Activated CD8-positive, alpha-beta memory T cell treated with anti-CD3 and anti-CD28 coated beads for 36 hours (primary cell): ENCODE results near the gene FGF8. TPM values are rescaled to one million over a fixed set of nuclear protein-coding genes. Genes with fewer than 3 reads are reported as not detected.

Experiments used
- CTCF ChIA-PET: fragments of 350-600 bp; sonication (Branson Sonifier 250); formaldehyde crosslinking; loops from one replicate; lab custom pipeline; 2021; ENCODE audit warnings: antibody characterized with exemption; lab: Charles Lee
- POLR2A ChIA-PET: fragments of 350-600 bp; sonication (Branson Sonifier 250); formaldehyde crosslinking; loops from one replicate; lab custom pipeline; 2021; ENCODE audit warnings: antibody characterized with exemption; lab: Charles Lee
- total RNA-seq, 2 experiments: library from RNA; stranded (reverse); gene quantifications; one replicate each; pipeline ENCODE4 v1.2.3, GENCODE V29; 2021

Gene FGF8
- total RNA-seq, 2 experiments from 2014 or later, result not detected

DNA sequence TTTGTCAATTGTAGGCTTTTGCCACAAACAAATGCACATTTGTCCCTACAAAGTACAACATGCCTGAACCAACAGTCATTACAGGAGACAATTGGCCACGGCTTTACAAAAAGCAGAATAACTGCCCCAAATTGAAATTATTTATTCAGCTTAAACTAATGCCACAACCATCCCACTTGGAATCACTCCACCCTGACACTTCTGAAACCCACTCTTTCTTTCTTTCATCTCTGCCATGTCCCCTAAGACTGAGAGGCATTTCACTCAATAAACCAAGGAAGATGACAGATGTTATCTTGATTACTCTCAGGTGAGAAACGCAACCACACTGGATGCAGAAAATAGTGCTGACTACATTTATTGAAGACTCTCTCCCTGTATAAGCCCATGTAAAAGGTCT lies 9.9 kb upstream of the FGF8 start:
- ChIA-PET POLR2A (no interaction called here), CTCF (interaction anchor here (1.2 kb wide), 1 partner anchor 55 kb away, joined by 3 read pairs; no protein-coding TSS in a partner anchor)

DNA sequence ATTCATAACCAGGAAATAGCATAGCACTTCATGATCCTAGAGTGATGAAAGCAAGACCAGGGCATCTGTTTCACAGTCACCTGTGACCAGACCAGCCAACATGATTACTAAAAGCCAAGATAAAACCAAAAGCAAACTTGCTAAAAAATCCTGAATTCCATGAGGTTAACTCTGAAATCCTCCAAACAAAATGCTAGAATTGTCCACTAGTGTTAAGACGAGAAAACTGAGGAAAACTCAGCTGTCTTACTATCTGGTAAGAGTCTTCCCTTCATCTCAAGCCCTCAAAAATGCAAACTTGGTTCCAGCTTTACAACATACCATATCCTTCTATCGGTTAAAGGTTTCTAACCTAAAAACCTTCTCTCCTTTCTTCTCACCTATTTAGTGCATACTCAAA lies 8.6 kb upstream of the FGF8 start:
- CTCF ChIA-PET, result interaction anchor here (1.0 to 5.1 kb wide), 3 partner anchors 20 to 182 kb away, joined by 3 to 32 read pairs (median 3); no protein-coding TSS in a partner anchor
- POLR2A ChIA-PET, result interaction anchor here (3.8 kb wide), 1 partner anchor 34 kb away, joined by 20 read pairs; the partner anchor contains the start of gene OGA

- CTCF ChIA-PET, result interaction anchor here (1.0 to 5.1 kb wide), 7 partner anchors 13 to 570 kb away, joined by 3 to 32 read pairs (median 3); no protein-coding TSS in a partner anchor
- POLR2A ChIA-PET, result interaction anchor here (1.0 to 3.8 kb wide), 4 partner anchors 32 to 196 kb away, joined by 3 to 20 read pairs (median 4); partner anchors contain the start of genes DPCD, OGA and POLL
These were observed 7.8 kb upstream of the FGF8 start for GRCh38 chr10:101783736-101784118.

DNA sequence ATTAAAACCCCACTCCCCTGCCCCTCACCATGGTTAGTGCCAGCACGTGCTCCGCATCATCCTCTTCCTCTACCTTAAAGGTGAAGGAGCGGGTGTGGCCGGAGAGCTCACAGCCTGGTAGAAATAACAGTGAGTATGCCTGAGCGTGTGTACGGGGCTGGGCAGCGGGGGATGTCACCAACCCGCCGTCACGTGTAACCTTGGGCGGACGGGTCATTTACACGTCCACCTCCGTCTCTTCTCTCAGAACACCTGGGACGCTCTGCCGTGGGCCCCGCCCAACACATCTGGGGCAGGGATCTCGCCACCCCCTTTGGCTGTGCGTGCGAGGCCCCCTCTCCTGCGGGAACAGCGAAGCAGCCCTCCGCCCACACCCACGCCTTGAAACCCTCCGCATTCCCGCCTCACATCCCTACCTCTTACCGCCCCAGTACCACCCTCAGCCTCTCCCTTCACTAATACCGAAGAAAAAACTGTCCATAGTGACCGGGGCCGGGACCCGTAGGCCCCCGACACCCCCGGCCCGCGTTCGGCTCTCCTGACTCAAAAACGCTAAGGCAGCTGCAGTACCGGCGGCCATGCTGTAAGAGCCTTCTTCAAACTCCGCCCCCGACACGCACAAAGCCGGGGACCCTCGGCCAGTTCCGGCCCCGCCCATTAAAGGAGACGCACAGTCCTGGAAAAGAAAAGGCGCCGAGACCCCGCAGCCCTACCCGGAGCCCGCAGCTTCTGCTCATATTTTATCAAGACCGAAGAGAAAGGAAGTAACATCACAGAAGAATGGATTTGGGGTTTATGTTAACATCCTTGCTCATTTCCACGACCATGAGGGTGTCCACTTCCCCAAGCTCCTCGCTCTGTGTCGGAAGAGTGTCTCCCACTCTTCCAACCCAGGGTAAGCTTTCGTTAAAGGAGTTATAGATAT lies 7.2 kb upstream of the FGF8 start, which contains the start of gene NPM3:
Gene NPM3, minus strand, starts transcription at position 636 of the 925 bp plus-strand sequence. Its CDS starts 56 bp downstream, at position 580.
- POLR2A ChIA-PET, result interaction anchor here (1.0 to 3.8 kb wide), 4 partner anchors 33 to 195 kb away, joined by 3 to 20 read pairs (median 4); partner anchors contain the start of genes DPCD, OGA and POLL

GRCh38 chr10:101781984-101782810 lies 6.3 kb upstream of the FGF8 start:
- POLR2A ChIA-PET, result interaction anchor here (3.8 kb wide), 1 partner anchor 36 kb away, joined by 20 read pairs; the partner anchor contains the start of gene OGA
- CTCF ChIA-PET, result interaction anchor here (0.6 to 5.1 kb wide), 15 partner anchors 11 to 643 kb away, joined by 3 to 32 read pairs (median 3); no protein-coding TSS in a partner anchor

More for the DNA sequence above, 7.2 kb upstream of the FGF8 start, which contains the start of gene NPM3:
- CTCF ChIA-PET, result interaction anchor here (0.6 to 5.1 kb wide), 11 partner anchors 13 to 865 kb away, joined by 3 to 32 read pairs (median 3); no protein-coding TSS in a partner anchor

DNA sequence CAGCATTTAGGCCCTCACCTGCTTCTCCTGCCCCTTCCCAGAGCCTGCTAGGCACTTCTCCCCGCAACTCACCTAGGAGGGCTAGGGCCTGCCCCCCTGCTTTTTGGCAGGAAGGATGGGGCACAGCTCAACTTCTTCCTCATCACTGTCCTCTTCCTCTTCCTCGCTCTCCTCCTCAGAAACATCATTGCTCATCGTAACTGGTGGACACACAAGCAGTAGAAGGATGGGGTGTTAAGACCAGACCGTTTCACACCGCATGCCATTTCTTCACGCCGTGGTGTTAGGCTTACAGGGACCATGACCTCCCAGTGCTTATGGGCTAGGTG lies 5.7 kb upstream of the FGF8 start:
- ChIA-PET POLR2A (interaction anchor here (3.8 kb wide), 1 partner anchor 37 kb away, joined by 20 read pairs; the partner anchor contains the start of gene OGA), CTCF (interaction anchor here (0.6 to 5.1 kb wide), 26 partner anchors 10 to 739 kb away, joined by 3 to 32 read pairs (median 4); no protein-coding TSS in a partner anchor)

DNA sequence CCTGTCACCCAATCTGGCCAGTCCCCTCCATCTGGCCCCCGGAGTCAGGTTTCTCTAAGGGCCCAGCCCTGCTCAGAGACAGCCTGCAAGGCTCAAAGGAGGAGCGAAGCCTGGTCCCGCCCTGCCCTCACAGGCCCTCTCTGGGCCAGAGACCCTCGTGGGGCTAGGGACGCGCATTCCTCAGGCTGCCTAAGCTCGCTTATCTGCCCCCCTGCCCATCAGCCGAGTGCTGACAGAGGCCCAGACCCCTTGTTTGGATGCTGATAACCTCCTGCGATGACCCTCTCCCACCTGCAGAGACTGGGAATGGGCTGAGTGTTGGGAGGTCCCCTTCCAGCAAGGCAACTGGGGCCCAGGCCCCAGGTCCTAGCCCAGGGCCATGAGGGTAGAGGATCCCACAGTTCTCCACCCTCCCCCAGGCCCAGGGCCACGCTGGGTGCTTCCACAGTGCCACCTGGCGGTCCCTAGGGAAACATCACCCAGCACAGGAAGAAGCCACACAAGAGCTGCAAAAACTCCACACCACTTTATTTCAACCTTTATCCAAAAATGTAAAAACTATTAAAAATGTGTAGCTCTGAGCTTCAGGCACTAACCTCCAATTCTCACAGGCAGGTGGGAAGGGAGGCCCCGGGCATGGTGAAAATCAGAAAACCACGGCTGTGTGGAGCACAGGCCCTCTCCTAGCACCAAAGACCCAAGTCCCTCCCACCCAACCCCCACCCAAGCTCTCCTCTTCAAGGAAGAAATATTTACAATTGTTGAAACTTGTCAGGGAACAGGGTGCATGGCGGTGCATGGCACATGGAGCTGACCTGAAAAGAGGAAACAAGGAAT lies 5.1 kb upstream of the FGF8 start:
- POLR2A ChIA-PET, result interaction anchor here (3.8 kb wide), 1 partner anchor 37 kb away, joined by 20 read pairs; the partner anchor contains the start of gene OGA
- CTCF ChIA-PET, result interaction anchor here (0.6 to 5.1 kb wide), 26 partner anchors 9 to 738 kb away, joined by 3 to 32 read pairs (median 4); no protein-coding TSS in a partner anchor

GRCh38 chr10:101780187-101780817 lies 4.4 kb upstream of the FGF8 start:
- ChIA-PET POLR2A (no interaction called here), CTCF (interaction anchor here (1.0 to 5.1 kb wide), 13 partner anchors 8 to 737 kb away, joined by 3 to 32 read pairs (median 6); no protein-coding TSS in a partner anchor)

DNA sequence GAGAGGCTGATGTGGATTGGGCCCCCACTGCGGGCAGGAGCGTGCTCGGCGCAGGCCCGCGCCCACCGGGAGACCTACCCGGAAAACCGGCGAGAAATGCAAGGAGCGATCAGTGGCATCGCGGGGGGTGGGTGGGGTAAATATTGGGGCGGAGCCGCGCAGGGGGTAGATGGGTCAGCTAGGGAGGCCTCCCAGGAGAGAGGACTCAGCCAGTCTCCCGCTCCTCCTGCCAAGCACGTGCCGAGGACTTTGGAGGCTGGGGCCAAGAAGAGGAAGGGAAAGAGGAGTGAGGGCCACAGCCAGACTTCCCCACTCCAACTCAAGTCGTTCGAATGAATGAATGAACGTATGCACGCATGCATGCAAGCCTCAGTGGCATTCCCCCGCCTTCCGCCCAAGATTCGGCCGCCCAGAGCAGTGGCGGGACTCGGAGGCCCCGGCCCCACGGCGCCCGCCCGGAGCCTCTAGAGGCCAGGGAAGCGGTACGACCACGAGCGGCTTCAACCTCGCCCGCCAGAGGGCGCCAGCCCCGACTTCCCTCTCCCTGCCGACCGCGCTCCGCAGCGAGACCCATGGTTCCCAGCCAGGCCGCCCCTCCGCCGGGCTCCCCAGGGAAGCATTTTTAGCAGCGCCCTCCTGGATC lies 3.8 kb upstream of the FGF8 start:
- CTCF ChIA-PET, result interaction anchor here (1.0 to 5.1 kb wide), 5 partner anchors 11 to 177 kb away, joined by 3 to 32 read pairs (median 7); no protein-coding TSS in a partner anchor

DNA sequence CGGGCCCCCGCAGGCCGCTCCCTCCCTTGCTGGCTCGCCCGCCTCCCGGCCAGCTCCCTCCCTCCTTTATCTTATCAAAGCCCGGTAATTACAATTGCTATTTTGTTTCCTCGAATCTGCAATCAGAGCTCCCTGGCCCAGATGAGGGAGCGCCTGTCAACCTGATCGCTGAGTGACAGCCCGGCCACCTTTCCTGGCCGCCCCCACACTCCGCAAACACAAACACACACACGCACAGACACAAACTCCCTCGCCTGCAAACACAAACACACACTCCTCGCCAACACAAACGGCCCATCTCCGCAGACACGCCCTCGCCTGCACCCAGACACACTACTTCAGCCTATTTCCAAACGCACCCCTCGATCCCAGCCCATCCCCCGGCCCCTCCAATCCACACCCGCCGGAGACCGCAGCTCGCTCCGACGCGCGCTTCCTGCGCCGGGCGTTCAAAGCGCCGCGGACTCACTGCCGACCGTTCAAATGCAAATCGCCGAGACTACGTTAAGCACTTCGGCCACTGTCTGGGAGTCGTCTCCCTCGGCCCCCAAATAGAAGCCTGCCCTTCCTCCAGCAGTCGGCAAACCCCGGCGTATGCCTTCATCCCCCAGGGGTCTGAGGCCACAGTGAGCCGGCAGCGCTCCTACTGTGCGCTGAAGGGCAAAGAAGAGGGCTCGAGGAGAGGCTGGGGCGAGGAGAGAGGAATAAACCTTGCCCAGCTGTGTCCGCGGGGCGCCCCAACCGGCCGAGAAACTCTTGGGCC lies 3.0 kb upstream of the FGF8 start:
- ChIA-PET POLR2A (no interaction called here), CTCF (interaction anchor here (1.2 kb wide), 1 partner anchor 19 kb away, joined by 5 read pairs; no protein-coding TSS in a partner anchor)

More for the DNA sequence above, 3.8 kb upstream of the FGF8 start:
- POLR2A ChIA-PET, result no interaction called here

DNA sequence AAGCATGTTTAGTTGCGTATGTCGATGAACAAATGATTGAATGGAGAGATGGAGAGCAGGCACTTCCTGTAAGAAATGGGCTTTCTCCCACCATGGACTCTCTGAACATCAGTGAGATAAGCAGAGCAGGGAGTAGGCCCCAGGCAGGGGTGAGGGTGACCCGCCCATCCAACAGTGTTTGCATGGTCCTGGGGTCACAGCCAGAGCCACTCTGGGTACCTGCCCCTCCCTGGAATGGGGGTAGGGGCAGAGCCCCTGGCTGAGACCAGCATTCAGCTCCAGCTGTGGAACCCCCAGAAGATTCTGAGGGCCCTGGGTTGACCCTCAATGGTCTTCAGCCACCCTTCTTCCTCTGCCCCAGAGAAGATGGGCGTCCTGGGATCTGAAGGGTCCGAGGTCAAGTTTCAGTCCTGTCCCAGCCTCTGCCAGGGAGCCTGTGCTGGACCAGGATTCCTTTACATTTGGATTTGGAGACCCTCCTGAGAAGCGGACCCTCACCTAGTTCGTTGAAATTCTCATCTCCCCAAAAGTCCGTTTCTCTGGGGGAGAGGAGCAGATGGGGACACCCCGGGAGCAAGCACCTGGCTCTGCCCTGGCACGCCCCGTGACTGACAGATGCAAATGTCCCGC lies 2.4 kb upstream of the FGF8 start:
- ChIA-PET POLR2A (no interaction called here), CTCF (no interaction called here)

DNA sequence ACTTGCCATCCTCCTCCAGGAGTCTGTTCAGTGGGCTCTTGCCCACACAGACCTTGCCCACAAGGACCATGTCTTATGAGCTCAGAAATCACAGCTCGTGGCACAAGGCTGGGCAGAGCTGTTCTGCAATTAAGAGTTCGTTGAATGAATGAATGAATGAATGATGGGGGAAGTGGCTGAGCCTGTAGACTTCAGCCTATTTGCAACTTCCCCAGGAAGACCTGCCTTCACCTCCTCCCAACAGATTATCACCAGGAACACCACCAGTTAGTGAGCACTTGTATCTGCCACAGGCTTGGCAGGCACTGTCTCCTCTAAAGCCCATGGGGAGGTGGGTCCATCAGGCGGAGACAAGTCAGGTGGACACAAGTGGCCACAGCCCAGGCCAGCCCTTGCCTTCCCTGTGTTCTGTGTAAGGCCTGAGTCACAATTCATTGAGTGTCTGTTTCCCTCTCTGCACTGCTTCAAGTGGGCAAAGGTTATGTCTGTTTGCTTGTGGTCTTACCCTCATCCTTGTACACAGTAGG lies 1.8 kb upstream of the FGF8 start:
- CTCF ChIA-PET, result no interaction called here

DNA sequence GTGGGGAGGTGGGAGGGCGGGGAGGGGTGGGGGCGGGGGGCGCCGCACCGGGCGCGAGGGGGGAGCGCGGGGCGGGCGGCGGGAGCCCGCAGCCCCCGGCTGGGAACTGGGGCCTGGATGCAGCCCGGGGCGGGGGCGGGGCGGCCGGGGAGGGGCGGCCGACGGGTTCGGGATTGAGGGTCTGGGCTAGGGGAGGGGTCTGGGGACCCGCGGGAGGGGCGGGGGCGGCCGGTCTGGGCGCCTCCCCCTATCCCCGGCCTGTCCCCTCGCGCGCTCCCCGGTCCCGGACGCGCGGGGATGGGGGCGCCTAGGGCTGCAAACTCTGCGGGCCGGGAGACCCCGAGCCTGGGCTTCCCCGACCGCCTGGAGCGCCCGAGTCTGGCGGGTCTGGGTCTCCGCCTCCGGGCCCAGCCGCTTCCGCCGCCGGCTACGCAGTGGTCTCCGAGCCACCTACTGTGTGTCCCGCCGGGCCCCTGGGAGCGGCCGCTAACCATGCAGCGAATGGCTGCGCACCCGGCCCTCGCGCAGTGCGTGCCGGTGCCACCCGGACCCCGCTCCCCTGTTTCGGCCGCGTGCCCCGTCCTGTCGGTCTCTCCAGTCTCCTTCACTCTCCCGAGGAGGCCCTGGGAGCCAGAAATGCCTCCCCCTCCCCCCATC lies 375 bp upstream of the FGF8 start:
- CTCF ChIA-PET, result no interaction called here

More for the DNA sequence above, 1.8 kb upstream of the FGF8 start:
- POLR2A ChIA-PET, result no interaction called here

DNA sequence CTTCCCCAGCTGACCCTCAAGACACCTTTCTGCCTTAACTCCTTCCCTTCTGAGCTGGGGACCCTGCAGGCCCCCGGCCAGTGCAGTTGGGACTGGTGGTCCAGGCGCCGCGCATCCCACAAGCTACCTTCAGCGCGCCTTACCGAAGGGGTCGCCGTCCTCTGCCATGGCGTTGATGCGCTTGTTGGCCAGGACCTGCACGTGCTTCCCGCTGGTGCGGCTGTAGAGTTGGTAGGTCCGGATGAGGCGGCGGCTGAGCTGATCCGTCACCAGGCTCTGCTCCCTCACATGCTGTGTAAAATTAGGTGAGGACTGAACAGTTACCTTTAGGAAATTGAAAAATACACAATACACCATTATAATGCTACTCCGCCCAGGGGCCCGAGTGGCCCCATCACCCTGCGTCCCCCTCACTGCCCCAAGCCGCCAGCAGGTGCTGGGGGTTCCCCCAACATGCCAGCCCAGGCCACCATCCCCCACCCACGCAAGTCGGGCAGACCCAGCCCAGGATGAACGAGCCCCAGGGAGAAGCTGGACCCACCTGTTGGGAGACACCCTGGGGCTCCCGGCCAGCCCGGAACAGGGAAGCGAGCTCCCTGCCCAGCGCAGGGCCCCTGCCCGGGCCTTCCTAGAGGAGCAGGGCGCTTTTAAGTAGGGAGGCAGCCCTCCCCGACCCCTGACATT lies 1.2 kb downstream of the FGF8 start:
- ChIA-PET CTCF (interaction anchor here (0.6 to 1.4 kb wide), 4 partner anchors 15 to 261 kb away, joined by 3 to 5 read pairs (median 4); no protein-coding TSS in a partner anchor), POLR2A (interaction anchor here (0.5 kb wide), 1 partner anchor 42 kb away, joined by 4 read pairs; no protein-coding TSS in a partner anchor)

More for the DNA sequence above, 375 bp upstream of the FGF8 start:
- POLR2A ChIA-PET, result interaction anchor here (0.5 kb wide), 1 partner anchor 12 kb away, joined by 11 read pairs; no protein-coding TSS in a partner anchor
